NB4 (cell line): Measurements from ENCODE around the gene CCDC158.

ENCODE experiments used
- CTCF ChIP-seq: IDR thresholded peaks from one replicate; pipeline ENCODE4 v1.5.1; 2012; ENCODE audit warnings: low read depth, low read length
- MYC ChIP-seq: IDR thresholded peaks from 2 replicates; pipeline ENCODE4 v1.6.1; 2011; ENCODE audit warnings: low read depth, low read length
- POLR2A ChIP-seq: IDR thresholded peaks from 2 replicates; pipeline ENCODE4 v1.6.1; 2011; ENCODE audit warnings: mild to moderate bottlenecking; ENCODE audit not compliant: insufficient read length; ENCODE audit errors: extremely low read depth

GRCh38 chr4:76445911-76446310 lies 25.0 kb upstream of the CCDC158 start:
- TF ChIP-seq CTCF = no peak
- TF ChIP-seq MYC = no peak
- TF ChIP-seq POLR2A = no peak
